Fibroblast of lung (primary cell): ENCODE measurements around the gene KCNJ6.

Experiments
- EZH2 ChIP-seq: IDR thresholded peaks from 2 replicates; pipeline ENCODE4 v1.5.1; 2012; ENCODE audit warnings: low read length, control low read depth, mild to moderate bottlenecking; ENCODE audit errors: missing control alignments
- TF ChIP-seq, protein P1 (sequence below), 2 donors: IDR thresholded peaks in 1 of 2; conservative IDR thresholded peaks in 1 of 2; 1 replicate in 1 of 2; 2 replicates in 1 of 2; pipeline ENCODE4 v1.5.1; 2011 to 2012; ENCODE audit warnings: low read length in 2 of 2, control low read depth in 1 of 2, inconsistent platforms in 1 of 2, low read depth in 1 of 2, mild to moderate bottlenecking in 1 of 2

- TF ChIP-seq, protein P1, sequence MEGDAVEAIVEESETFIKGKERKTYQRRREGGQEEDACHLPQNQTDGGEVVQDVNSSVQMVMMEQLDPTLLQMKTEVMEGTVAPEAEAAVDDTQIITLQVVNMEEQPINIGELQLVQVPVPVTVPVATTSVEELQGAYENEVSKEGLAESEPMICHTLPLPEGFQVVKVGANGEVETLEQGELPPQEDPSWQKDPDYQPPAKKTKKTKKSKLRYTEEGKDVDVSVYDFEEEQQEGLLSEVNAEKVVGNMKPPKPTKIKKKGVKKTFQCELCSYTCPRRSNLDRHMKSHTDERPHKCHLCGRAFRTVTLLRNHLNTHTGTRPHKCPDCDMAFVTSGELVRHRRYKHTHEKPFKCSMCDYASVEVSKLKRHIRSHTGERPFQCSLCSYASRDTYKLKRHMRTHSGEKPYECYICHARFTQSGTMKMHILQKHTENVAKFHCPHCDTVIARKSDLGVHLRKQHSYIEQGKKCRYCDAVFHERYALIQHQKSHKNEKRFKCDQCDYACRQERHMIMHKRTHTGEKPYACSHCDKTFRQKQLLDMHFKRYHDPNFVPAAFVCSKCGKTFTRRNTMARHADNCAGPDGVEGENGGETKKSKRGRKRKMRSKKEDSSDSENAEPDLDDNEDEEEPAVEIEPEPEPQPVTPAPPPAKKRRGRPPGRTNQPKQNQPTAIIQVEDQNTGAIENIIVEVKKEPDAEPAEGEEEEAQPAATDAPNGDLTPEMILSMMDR (conservative IDR thresholded peaks at IDR 0.05 in 1 of 2, IDR thresholded peaks at IDR 0.05 in 1 of 2; ENCODE audit: low read depth in 1 of 2, low read length in 2 of 2), result no peak
- TF ChIP-seq EZH2, result no peak
These were observed 94.3 kb downstream of the KCNJ6 start for GRCh38 chr21:37821786-37822450.
